ENCODE measurements around the gene GOLGA8S. TPM values are rescaled to one million over a fixed set of nuclear protein-coding genes. Genes with fewer than 3 reads are reported as not detected.
A peak's percentile ranks its signal among the peaks of the same experiment; 100 is the strongest.
"Not testable (repeated sequence)": the region's sequence is repeated elsewhere in the genome, so short reads cannot be mapped to it uniquely, and the experiment has no call there.

The GOLGA8S gene, protein sequence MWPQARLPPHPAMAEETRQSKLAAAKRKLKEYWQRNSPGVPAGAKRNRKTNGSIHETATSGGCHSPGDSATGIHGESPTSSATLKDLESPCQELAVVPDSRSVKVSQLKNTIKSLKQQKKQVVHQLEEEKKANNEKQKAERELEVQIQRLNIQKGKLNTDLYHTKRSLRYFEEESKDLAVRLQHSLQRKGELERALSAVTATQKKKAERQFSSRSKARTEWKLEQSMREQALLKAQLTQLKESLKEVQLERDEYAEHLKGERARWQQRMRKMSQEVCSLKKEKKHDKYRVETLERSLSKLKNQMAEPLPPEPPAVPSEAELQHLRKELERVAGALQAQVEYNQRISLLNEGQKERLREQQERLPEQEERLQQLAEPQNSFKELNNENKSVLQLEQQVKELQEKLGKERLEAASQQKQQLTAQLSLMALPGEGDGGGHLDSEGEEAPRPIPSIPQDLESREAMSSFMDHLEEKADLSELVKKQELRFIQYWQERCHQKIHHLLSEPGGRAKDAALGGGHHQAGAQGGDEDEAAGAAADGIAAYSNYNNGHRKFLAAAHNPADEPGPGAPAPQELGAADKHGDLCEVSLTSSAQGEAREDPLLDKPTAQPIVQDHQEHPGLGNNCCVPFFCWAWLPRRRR
- total RNA-seq (2014; rRNA removed; shearing (Covaris generic)) = not detected in 2 replicates

GRCh38 chr15:23354448-23354847 is at the start of gene GOLGA8S:
Gene GOLGA8S, plus strand, starts transcription at chr15:23354748. Its CDS starts 62 bp downstream, at chr15:23354810.
- not testable (repeated sequence) for DNase-seq (ENCODE audit: low read depth)

DNA sequence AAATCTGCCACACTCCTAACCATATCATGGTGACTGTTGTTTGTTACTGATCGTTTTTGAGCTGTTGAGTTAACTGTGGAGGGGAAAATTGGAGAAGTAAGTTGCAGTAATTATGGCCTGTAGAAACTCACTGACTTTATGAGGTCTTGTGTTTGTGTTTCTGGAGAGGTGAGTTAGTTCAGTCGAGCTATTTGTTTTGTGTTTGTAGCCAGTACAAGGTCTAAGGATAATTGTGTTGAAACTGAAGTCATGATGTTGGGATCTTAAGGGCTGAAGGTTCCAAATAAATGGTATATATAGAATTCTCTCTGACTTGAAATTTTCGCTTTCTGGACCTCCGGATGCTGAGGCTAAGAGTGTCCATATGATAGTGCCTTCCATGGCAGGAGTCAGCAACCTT is 49.7 kb upstream of the GOLGA8S start:
- not testable (repeated sequence) for DNase-seq (ENCODE audit: low read depth)

DNA sequence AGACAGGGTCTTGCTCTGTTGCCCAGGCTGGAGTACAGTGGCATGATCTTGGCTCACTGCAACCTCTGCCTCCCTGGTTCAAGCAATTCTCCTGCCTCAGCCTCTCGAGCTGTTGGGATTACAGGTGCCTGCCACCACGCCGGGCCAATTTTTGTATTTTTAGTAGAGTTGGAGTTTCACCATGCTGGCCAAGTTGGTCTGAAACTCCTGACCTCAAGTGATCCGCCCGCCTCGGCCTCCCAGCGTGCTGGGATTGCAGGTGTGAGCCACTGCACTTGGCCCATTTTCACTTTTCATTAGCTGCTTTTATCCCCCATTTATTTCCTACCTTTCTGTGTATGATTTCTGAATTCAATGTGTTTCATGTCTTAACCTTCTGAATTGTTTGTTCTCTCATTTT is 48.6 kb upstream of the GOLGA8S start:
- DNase-seq (ENCODE audit: low read depth) = not testable (repeated sequence)

DNA sequence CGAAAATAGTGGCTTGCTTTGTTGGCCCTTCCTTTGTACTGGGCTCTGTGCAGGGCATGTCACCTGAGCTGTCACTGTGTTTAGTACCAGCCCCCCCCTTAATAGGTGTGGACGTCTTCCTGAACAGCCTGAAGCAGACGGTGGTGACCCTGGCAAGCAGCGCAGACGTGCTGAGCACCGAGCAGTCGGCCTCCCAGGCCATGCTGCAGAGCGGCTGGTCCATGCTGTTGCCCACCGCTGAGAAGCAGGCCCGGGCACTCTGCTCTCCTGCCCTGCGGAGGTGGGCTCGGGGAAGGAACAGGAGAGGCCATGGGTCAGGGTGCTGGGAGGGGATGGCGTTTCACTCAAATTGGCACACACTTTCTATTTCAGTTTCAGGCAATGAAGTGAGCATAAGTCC is 43.3 kb upstream of the GOLGA8S start:
- not testable (repeated sequence) for DNase-seq (ENCODE audit: low read depth)

DNA sequence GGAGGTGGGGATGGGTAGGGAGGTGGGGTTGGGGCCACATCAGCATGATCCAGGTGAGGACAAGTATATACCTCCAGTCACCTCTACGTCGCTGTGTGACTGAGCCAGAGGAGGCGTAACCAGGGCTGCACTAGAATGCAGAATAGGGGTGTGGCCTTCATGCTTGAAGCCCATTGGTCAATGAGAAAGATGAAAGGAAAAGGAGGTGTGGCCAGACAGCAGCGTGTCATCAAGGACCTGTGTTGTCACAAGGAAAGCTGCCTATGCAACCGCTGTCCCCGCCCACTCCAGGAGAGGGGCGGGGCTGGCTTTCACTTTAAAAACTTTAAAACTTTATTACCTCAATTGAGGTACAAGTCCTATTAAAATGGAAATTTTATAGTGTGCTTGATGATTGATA is 20.5 kb upstream of the GOLGA8S start, which contains the start of gene GOLGA6L26:
Gene GOLGA6L26, minus strand, starts transcription at position 101 of the 400 bp plus-strand sequence. Its CDS starts 61 bp downstream, at position 40.
- not testable (repeated sequence) for DNase-seq (ENCODE audit: low read depth)

- DNase-seq (ENCODE audit: low read depth) = not testable (repeated sequence)
Measured at GRCh38 chr15:23362622-23363021, 8.1 kb downstream of the GOLGA8S start.

DNA sequence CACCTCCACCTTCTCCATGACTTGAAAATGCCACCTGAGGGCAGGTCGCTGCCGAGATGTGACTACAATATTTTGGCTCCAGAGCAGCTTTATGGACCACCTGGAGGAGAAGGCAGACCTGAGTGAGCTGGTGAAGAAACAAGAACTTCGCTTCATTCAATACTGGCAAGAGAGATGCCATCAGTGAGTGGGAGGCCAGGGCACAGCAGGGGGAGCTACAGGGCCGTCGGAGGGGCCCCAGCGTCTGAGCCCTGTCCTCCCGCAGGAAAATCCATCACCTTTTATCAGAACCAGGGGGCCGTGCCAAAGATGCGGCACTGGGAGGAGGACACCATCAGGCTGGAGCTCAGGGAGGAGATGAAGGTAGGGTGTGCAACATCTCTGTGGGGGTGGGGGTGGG is 9.7 kb downstream of the GOLGA8S start:
- not testable (repeated sequence) for DNase-seq (ENCODE audit: low read depth)

DNA sequence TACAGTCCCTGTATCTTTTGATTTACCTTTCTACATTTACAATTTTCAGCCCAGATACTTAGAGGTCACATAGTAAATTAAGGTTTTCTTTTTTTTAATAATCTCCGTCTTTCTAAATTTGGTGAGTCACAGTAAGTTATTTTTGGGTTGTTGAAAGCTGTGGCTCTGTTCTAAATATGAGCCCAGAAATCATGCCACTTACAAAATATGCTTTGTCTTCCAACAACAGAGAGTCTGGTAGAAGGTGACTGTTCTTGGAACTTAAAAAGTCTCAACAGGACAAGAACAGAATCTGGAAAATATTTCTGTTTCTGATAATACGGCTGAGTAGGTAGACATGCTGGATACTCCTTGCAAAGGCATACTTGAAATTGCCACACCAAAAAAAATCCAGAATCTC is 16.0 kb downstream of the GOLGA8S start:
- no peak for DNase-seq (ENCODE audit: low read depth)

DNA sequence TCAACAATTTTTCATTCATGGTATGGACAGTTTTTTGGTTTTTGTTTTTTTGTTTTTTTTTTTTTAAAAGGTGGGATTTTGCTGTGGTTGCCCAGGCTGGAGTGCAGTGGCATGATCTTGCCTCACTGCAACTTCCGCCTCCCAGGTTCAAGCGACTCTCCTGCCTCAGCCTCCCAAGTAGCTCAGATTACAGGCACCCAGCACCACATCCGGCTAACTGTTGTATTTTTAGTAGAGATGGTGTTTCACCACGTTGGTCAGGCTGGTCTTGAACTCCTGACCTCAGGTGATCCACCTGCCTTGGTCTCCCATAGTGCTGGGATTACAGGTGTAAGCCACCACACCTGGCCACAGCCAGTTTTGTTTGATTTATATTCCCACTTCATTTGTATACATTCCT is 16.6 kb downstream of the GOLGA8S start:
- not testable (repeated sequence) for DNase-seq (ENCODE audit: low read depth)

DNA sequence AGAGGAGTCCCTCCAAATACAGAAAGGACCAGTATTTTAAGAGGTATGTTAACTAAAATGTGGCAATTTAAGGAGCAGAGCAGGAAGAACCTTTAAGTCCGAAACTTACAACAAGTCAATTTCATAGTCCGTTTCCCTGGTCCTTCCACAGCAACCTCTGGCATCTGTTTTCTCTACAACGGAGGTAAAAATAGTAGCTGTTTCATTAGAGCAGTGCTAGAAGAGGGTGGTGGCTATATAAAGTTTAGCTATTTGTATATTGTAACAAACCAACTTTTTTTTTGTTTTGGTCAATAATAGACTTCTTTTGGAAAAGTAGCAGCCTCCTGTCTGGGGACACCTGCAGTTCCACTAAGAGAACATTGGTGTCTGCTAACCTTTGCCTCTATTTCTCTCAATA is 17.3 kb downstream of the GOLGA8S start:
- not testable (repeated sequence) for DNase-seq (ENCODE audit: low read depth)

DNA sequence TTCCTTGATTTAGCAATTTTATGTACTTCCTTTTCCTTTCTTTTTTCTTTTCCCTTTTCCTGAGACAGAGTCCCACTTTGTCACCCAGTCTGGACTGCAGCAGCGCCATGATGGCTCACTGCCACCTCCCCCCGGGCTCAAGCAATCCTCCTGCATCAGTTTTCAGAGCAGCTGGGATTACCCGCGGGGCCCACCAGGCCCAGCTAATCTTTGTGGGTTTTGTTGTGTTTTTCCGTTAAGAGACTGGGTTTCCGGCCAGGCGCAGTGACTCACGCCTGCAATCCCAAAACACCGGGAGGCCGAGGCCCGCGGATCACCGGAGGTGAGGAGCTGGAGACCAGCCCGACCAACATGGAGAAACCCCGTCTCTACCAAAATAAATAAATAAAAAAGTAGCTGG is 17.7 kb downstream of the GOLGA8S start:
- peak; percentile 86 for DNase-seq (ENCODE audit: low read depth)

DNA sequence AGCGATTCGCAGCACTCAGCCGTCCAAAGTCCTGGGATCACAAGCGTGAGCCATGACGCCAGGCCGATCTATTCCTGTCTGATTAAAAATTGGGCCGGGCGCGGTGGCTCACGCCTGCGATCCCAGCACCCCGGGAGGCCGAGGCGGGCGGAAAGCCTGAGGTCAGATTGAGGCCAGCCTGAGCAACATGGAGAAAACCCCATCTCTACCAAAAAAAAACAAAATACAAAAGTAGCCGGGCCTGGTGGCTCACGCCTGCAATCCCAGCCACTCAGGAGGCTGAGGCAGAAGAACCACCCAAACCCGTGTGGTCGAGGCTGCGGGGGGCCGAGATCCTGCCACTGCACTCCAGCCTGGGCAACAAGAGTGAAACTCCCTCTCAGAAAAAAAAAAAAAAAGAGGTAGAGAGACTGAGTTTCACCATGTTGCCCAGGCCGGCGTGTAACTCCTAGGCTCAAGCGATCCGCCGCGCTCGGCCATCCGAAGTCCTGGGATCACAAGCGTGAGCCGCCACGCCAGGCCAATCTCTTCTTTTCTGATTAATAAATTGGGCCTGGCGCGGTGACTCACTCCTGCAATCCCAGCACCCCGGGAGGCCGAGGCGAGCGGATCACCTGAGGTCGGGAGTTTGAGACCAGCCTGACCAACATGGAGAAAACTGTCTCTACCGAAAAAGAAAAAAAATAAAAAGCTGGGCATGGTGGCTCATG is 18.5 kb downstream of the GOLGA8S start:
- DNase-seq (ENCODE audit: low read depth) = peak; percentile 51

DNA sequence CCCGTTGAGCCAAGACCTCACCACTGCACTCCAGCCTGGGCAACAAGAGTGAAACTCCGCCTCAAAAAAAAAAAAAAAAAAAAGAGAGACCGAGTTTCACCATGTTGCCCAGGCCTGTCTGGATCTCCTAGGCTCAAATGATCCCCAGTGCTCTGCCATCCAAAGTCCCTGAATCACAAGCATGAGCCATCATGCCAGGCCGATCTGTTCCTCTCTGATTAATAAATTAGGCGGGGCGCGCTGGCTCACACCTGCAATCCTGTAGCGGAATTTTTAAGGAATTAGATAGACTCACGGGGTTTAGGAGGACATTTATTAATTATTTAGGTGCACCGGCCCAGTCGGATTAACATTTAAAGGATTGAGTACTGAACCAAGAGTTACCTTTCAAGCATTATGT is 19.7 kb downstream of the GOLGA8S start:
- not testable (repeated sequence) for DNase-seq (ENCODE audit: low read depth)

- not testable (repeated sequence) for DNase-seq (ENCODE audit: low read depth)
Measured at GRCh38 chr15:23378946-23379345, 24.4 kb downstream of the GOLGA8S start.

- DNase-seq (ENCODE audit: low read depth) = not testable (repeated sequence)
Measured at GRCh38 chr15:23380700-23381099, 26.2 kb downstream of the GOLGA8S start.

DNA sequence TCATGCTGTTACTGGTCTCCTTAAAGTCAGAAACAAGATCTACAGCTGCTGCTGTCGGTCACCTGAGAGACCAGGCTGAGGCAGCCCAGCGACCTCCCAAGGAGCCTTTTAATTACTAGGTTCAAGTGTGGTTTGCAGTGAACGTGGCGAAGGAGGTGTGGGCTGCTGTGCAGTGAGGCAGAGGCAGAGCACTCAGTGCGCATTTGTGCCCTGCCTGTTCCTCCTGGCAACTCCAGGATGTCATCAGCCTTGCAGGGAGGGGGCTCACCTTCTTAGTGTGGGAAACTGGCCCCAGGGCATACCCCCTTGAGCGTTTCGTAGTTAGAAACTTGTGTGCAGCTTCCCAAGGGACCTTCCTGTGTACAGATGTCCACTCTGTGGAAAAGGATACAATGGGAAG is 26.6 kb downstream of the GOLGA8S start:
- DNase-seq (ENCODE audit: low read depth) = peak; percentile 29

GRCh38 chr15:23384371-23384770 is 29.8 kb downstream of the GOLGA8S start:
- no peak for DNase-seq (ENCODE audit: low read depth)

GRCh38 chr15:23385886-23386430 is 31.4 kb downstream of the GOLGA8S start:
- no peak for DNase-seq (ENCODE audit: low read depth)

DNA sequence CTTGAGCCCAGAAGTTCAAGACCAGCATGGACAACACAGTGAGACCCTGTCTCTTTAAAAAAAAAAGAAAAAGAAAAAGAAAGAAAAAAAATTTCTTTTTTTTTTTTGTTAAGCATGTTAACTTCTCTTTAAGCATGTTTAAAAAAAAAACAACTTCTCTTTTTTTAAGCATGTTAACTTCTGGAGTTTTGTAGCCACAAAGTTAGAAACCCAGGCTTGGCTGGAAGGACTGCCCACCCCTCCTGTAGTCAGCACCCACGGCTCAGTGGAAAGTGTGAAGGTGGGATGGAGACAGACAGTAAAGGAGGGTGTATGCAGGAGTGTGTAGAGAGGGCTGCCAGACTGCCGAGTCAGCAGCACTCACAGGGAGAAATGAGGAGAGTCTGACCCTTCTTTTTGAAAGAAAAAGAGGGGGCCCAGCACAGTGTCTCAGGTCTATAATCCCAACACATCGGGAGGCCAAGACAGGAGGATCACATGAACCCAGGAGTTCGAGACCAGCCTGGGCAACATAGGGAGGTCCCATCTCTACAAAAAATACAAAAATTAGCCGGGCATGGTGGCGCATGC is 33.2 kb downstream of the GOLGA8S start:
- DNase-seq (ENCODE audit: low read depth) = no peak

DNA sequence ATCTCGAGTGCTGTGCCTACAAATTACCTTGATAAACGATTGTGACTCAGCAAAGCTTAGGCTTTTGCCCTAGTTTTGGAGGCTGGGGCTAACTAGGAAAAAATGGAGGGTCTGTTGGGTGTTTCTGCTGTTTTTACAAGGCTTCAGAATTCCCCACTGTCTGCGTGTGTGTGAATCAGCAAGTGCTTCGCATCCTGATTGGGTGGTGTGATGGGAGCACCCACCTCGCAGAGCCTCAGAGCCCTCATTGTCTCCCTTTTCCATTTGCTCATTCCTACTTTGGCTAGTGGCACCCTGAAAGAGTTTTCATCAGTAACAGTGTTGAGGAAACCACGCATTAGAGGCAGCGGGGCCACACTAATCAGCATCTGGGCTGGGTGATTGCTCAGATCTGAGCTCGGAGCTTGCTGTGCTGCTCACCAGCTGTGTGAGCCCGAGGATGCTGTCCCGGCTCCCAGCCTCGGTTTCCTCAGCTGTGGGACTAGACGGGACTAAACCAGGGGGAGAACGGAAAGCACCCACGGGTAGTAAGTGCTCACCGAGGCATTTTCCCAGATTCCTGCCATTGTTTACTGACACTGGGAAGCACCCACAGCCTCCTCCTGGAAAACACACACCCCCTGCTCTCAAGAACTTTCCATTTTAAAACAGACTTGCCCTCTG is 40.6 kb downstream of the GOLGA8S start:
- DNase-seq (ENCODE audit: low read depth) = peak; percentile 88

GRCh38 chr15:23395832-23396231 is 41.3 kb downstream of the GOLGA8S start:
- DNase-seq (ENCODE audit: low read depth) = no peak
